Islet precursor cell (in vitro differentiated cells): ENCODE data around the gene IRF2BP2.

Source experiments
- DNase-seq: peaks from one replicate; pipeline ENCODE4 v3.0.0-alpha.2; 2018

Gene IRF2BP2

DNA sequence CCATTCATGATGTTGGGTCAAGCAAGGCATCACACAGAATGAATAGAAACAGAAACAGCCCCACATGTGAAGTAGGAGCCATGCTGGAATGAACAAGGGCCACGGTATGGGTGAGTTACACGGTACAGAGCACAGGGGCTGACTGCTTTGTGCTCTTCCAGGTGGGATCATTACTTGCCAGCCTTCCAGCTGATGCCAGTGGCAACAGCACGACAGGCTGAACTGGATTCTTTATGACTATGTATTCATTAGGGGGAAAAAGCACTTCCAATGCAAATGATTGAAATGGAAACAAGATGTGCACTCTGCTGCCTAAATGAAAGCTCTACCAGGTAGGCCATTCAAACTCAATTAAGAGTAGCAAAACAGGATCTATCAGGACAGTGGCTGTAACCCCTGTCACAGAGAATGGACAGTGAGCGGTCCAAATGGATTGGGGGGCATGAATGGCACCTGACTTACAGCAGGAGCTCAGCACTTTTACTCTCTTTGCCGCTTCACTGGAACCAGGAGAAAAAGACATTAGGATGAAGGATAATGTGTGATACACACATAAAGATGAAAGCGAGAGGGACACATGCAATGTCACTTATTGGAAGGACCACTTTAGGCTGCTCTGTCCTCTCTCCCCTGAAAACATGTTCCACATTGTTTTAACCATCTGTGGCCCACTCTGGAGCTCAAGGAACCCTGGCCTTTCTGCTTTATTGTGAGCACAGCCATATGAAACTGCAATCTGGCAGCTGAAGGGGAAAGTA is 23.4 kb upstream of the IRF2BP2 start:
- no peak for DNase-seq

- no peak for DNase-seq
Measured at GRCh38 chr1:234632225-234632624, 22.2 kb upstream of the IRF2BP2 start.

GRCh38 chr1:234631721-234632125 is 21.7 kb upstream of the IRF2BP2 start:
- no peak for DNase-seq

DNA sequence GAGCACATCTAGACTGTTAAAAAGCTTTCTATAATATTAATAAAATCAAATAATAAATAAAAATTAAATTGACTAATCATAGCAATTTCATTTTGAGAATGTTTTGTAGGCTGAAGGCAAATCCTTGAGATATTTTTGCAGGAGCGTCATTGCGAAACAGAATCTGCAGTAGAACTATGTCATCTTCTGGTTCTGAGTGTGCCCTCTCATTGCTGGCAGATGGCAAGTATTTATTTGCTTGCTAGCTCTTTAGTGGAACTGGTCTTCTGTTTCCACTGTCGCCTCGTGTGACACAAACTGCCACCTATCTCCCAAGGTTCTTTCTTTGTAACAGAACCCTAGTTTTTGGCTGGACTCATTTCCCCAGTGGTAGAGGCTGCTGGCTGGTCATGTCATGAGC is 19.0 kb upstream of the IRF2BP2 start:
- no peak for DNase-seq

GRCh38 chr1:234628089-234628488 is 18.1 kb upstream of the IRF2BP2 start:
- DNase-seq = no peak

DNA sequence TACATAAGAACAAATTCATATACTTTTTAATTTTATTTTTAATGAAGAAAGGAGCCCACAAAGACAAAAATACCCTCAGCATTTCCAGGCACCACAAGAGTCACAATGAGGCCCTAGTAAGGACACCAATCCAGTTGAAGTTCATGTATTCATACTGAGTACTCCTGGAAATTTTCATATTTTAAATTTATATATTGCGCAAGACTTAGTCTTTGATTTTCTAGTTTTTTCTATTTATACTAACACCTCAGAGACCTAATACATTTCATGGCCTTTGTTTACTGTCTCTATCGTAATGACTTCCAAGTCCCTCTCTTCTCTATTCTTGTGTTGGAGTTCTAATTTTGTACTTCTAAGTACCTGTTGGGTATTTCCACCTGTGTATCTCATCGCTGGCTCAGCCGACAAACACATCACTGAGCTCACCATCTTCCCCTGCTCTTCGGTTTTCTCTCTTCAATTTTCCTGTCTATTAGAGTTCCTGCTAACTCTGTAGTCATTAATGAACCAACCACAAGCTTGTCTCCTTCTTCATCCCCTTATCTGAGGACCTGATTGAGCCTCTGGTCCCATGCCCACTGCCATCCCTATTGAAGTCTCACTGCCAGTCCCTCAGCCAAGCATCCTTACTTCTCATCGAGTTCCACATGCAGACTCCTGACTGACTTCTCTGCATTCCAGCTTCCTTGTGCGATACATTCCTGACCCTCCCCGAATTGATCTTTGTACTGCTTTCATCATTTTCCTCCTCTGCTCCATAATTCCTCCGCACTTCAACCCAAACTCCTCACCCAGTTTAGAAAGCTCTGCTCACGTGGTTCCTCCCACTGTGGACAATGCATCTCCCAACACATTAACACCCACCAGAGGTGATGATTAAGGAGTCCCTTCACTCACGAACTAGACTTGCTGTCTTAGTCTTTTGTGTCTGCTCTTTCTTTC is 17.3 kb upstream of the IRF2BP2 start:
- DNase-seq = no peak

- DNase-seq = no peak
Measured at GRCh38 chr1:234626391-234626790, 16.4 kb upstream of the IRF2BP2 start.

GRCh38 chr1:234624724-234625117 is 14.7 kb upstream of the IRF2BP2 start:
- DNase-seq = no peak

- no peak for DNase-seq
Measured at GRCh38 chr1:234621657-234622335, 11.8 kb upstream of the IRF2BP2 start.

DNA sequence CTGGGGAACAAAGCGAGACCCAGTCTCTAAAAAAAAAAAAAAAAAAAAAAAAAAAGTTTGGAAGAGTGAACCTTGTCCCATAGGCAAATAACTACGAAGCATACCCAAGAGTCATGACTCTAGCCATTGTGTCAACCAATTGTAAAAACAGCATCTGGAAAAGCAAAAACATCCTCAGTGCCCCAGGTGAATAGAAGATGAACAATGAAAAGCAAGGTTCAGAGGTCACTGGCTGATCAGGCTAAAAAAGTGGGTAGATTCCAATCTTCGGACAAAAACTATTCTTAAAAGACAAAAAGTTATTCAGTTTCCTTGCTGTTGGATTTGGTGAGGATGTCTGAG is 11.1 kb upstream of the IRF2BP2 start:
- DNase-seq = no peak

DNA sequence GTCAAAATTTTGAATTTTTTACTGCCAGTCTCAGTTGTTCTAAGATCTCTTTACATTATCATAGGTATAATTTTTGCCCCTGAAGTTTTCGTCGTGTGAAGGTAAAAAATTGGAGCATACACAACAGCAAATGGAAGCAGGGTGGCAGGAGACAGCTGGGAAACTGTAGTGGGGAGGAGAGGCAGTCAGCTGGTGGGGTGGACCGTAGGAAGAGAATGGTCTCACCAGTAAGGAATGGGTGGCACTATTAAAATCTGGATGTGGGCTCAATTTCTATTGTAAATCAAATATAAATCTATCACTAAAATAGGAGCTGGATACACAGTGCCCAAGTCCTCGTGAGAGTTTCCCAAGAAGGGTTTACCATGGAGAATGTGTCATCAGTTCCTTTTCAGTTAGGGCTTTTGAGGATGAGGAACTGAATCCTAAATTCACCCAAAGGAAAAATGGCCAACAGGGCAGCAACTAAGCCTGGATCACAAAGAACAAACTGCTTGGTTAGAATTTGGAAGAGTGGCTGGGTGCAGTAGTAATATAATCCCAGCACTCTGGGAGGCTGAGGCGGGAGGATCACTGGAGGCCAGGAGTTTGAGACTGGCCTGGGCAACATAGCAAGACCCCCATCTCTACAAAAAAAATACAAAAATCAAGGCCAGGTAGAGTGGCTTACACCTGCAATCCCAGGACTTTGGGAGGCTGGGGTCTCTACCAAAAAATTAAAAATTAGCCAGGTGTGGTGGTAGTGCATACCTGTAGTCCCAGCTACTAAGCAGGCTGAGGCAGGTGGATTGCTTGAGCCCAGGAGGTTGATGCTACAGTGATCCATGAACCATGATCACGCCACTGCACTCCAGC is 10.5 kb upstream of the IRF2BP2 start:
- DNase-seq = no peak

- no peak for DNase-seq
Measured at GRCh38 chr1:234619794-234620247, 9.8 kb upstream of the IRF2BP2 start.

GRCh38 chr1:234619071-234619480 is 9.1 kb upstream of the IRF2BP2 start:
- DNase-seq = no peak

DNA sequence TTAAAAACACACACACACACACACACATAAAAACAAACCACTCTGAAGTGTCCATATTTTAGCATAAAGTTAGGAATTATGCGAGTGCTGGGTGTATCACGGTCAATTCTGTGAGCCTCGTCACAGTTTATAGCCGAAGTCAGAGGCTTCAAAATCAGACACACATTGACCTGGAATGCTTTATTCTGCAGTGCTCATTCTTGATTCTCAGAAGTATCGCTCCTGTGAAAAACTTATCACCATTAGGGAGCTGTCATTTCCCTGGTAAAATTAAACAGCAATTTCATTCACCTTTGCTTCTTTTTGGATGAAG is 8.7 kb upstream of the IRF2BP2 start:
- DNase-seq = no peak

DNA sequence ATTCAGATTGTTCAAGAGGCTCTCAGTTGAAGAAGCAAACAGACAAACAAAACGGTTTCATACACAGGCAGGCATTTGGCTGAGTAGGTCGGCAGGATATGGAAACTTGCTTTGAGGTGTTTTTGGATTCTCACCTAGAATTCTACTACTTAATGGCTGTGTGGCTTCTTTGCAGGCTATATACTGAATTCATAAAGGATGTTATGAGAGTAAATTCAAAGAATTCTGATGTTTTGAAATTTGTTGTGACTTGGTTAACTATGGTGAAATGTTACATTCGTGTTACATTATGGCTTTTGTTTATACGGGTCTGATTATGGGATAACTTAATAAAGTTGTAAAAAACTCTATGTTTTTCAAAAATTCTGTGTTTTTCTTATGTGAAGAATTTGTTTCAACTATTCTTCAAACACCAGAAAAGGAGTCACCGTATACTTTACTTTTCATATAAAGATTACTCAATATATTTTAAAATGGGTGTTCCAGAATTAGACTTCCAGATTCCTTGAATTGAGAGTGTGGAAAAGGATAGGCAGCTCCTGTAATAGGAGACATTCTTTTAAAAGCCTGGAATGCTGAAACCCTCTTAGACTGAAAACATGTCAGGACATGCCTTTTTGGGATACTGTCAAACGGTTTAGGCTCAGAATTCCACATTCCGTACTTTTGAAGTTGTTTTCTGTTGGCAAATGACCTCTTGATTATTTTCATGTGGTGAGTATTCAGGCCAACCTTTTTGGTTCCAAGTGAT is 8.2 kb upstream of the IRF2BP2 start:
- DNase-seq = no peak

- peak; percentile 77 for DNase-seq
Measured at GRCh38 chr1:234617131-234617985, 7.4 kb upstream of the IRF2BP2 start.

DNA sequence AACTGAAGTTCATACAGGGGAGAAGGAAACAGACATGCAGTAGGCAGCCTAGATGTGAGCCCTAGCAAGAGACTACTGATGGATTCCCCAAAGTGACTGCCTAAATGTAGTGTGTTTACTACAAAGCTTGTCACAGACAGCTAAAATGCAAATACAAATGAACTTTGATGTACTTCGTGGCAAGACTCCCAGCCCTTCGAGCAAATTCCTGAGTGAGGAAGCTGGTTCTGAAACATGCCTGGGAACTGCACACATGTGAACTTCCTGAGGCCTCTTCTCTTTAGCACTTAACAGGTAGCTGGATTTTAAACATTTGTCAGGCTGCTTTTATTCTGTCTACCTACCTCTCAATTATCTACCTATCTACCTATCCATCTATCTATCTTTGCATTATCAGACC is 6.7 kb upstream of the IRF2BP2 start:
- DNase-seq = peak; percentile 75

GRCh38 chr1:234614081-234614489 is 4.1 kb upstream of the IRF2BP2 start:
- DNase-seq = no peak

DNA sequence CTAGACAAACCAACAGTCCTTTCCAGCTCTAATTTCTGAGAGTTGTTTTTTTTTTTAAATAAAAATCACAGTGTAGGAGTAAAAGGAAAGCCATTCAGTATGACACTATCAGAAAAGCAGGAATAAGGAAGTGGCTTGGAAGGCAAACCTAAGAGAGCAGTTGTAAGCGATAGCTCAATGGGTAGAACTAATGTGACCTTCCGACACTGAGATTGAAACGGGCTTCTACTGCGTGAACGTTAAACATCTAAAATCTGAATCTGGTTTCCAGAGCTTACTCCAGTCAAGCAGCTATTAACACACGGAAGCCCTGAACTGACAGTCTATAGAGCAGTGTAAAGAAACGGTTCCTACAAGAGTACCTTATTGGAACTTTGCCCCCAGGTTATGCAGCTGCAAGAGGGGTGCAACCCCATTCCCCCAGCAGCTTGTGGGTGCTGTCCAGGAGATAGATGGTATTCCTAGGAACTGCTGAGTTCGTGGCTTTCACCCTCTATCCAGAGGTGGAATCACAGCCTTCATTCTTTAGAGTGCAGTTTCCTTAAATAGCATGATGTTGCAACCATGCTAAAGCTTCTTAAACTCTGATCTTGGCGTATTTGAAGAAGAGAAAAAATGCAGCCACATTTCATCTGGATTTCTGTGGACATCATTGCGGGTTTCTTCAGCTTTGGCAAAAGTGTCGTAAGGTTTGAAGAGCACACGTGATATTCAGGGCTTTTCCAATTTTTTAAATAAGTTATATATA is 3.3 kb upstream of the IRF2BP2 start:
- no peak for DNase-seq
